Tibial artery (tissue), 4 donors: Measurements from ENCODE around the gene DPEP2NB.

Experiments used
- DNase-seq, 2 donors: peaks; one replicate each; pipeline ENCODE4 v3.0.0-alpha.2; 2019
- H3K27ac ChIP-seq, 2 donors: fragments of 200-600 bp; sonication (generic) in 1 of 2; 1 replicate in 1 of 2; 2 replicates in 1 of 2; pipeline ENCODE4 v1.5.1; 2018 to 2019; ENCODE audit warnings: mild to moderate bottlenecking in 1 of 2
- H3K27me3 ChIP-seq, 2 donors: fragments of 200-600 bp; sonication (generic) in 1 of 2; one replicate each; pipeline versions ENCODE4 v1.5.1 to v1.6.0; 2016 to 2019
- H3K36me3 ChIP-seq, 3 donors: fragments of 200-600 bp; sonication (generic) in 2 of 3; one replicate each; pipeline ENCODE4 v1.5.1; 2016 to 2019; ENCODE audit warnings: mild to moderate bottlenecking in 2 of 3
- H3K4me1 ChIP-seq, 4 donors: fragments of 200-600 bp; sonication (generic) in 2 of 4; 1 replicate in 3 of 4; 2 replicates in 1 of 4; pipeline ENCODE4 v1.5.1; 2016 to 2019
- H3K4me3 ChIP-seq, 2 donors: fragments of 200-600 bp; sonication (generic) in 1 of 2; 1 replicate in 1 of 2; 2 replicates in 1 of 2; pipeline ENCODE4 v1.5.1; 2018 to 2019; ENCODE audit warnings: mild to moderate bottlenecking in 2 of 2
- H3K9me3 ChIP-seq, 3 donors: fragments of 200-600 bp; sonication (generic) in 1 of 3; one replicate each; pipeline ENCODE4 v1.5.1; 2016 to 2019
- intact Hi-C: fragments of 100-400 bp; cut with DNase I; formaldehyde crosslinking; loops from one replicate; pipeline ENCODE4 v1.15.0; 2023; ENCODE audit warnings: low total_unique reads
- TF ChIP-seq, protein P1 (sequence below), 2 experiments: fragments of 200-600 bp in 1 of 2; fragments of 450-650 bp in 1 of 2; IDR thresholded peaks; one replicate each; pipeline ENCODE4 v1.5.1; 2017 to 2019; ENCODE audit warnings: antibody characterized with exemption in 2 of 2, mild to moderate bottlenecking in 1 of 2, moderate library complexity in 1 of 2

The DPEP2NB gene

DNA sequence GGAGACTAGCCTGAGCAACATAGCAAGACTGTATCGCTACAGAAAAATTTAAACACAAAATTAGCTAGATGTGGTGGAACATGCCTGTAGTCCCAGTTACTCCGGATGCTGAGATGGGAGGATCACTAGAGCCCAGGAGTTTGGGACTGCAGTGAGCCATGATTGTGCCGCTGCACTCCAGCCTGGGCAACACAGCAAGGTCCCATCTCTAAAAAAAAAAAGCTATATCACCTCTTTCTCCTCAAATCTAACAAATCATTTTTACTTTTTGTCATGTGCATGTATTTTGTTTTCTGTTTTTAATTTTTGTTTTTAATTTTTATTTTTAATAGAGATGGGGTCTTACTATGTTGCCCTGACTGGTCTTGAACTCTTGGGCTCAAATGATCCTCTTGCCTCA is 13.3 kb upstream of the DPEP2NB start:
- no peaks in the 10 kb centered on the region for H3K27me3 ChIP-seq
- no peak overlapping the region for H3K27ac ChIP-seq
- no peaks in the 10 kb centered on the region for H3K9me3 ChIP-seq
- no peak for DNase-seq
- H3K4me1 ChIP-seq = peaks cover 0 to 7% (median 2%) of the 10 kb centered on the region in 4 donors
- intact Hi-C loops = no loop called here
- peaks cover 0 to 37% (median 7%) of the 10 kb centered on the region in 3 donors for H3K36me3 ChIP-seq
- TF ChIP-seq, protein P1, sequence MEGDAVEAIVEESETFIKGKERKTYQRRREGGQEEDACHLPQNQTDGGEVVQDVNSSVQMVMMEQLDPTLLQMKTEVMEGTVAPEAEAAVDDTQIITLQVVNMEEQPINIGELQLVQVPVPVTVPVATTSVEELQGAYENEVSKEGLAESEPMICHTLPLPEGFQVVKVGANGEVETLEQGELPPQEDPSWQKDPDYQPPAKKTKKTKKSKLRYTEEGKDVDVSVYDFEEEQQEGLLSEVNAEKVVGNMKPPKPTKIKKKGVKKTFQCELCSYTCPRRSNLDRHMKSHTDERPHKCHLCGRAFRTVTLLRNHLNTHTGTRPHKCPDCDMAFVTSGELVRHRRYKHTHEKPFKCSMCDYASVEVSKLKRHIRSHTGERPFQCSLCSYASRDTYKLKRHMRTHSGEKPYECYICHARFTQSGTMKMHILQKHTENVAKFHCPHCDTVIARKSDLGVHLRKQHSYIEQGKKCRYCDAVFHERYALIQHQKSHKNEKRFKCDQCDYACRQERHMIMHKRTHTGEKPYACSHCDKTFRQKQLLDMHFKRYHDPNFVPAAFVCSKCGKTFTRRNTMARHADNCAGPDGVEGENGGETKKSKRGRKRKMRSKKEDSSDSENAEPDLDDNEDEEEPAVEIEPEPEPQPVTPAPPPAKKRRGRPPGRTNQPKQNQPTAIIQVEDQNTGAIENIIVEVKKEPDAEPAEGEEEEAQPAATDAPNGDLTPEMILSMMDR (IDR thresholded peaks at IDR 0.05) = no peak
- no peak overlapping the region for H3K4me3 ChIP-seq

DNA sequence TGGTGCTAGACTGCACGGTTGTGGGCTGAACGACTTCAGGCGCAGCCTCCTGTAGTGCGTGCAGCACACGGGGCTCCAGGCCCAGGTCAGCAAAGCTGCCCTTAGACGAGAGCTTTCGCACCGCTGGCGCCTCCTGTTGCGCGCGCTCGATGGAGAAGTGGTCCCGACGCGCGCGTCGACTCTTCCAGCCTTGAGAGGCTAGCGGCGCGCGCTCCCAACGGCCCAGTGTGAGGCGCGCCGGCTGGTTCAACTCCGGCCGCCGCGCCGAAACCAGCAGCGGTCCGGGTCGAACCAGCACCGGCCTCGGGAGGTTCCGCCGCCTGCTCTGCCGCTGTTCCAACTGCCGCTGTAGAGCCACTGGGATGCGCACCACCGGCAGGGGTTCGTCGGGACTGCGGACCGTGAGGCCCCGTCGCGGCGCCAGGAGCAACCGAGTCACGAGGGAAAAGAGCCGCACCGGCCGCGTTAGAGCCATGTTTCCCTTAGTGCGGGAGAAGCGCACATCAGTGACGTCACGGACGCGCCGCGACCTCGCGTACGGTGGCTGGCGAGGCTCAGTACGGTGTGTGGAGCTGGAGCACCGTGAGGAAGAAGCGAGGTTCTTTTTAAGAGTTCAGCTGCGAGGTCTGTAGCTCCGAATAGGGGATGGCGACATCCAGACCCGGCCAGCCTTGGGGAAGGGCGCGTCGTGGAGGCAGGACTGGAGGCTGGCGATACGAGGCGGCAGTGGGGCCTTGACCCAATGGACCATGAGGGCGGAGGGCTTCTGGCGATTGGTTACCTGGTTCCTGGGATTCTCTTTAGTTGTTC is 7.2 kb upstream of the DPEP2NB start, which contains the start of the genes DDX28 and DUS2:
Gene DDX28 (minus strand): TSS at position 505 of the 810 bp plus-strand sequence. CDS start 30 bp downstream, at position 475.
Gene DUS2 (plus strand): TSS at position 557 of the 810 bp plus-strand sequence. CDS start 14,740 bp downstream, outside the sequence.
- Histone ChIP-seq H3K27ac (peak within 1 kb of the TSS; percentile 79 to 84), H3K9me3 (no peaks in the 10 kb centered on the region), H3K36me3 (peaks cover 0 to 14% (median 3%) of the 10 kb centered on the region in 3 donors), H3K27me3 (no peaks in the 10 kb centered on the region), H3K4me3 (peak within 1 kb of the TSS; percentile 73 to 99), H3K4me1 (peaks cover 3 to 29% (median 19%) of the 10 kb centered on the region in 4 donors)
- TF ChIP-seq, protein P1 (IDR thresholded peaks at IDR 0.05) = peak in 1 of 2 experiments; percentile 12
- peak; percentile 89 to 94 for DNase-seq
- intact Hi-C loops = no loop called here

DNA sequence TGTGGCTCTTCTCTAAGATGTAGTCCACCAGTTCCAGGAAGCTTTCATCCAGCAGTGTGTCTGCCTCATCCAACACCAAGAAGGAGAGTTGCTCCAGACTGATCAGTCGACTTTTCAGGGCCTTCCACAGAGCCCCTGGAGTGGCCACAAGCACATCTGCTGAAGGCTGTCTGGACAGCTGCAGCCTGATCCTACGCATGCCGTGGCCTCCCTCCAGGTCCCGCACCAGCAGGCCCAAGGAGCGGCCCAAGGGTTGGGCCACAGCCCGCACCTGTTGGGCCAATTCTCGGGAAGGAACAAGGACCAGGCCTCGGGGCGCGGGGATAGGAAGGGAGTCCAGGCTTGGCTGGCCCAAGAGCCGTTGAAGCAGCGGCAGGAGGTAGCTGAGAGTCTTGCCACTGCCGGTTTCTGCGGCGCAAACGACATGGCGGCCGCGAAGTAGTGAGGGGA is 6.6 kb upstream of the DPEP2NB start:
- TF ChIP-seq, protein P1 (IDR thresholded peaks at IDR 0.05) = no peak
- Histone ChIP-seq H3K27me3 (no peaks in the 10 kb centered on the region), H3K4me1 (peaks cover 3 to 29% (median 19%) of the 10 kb centered on the region in 4 donors), H3K4me3 (peak overlapping the region; percentile 73 to 99), H3K27ac (peak overlapping the region; percentile 79 to 84), H3K9me3 (no peaks in the 10 kb centered on the region), H3K36me3 (peaks cover 0 to 8% (median 0%) of the 10 kb centered on the region in 3 donors)
- no peak for DNase-seq
- intact Hi-C loops = no loop called here

DNA sequence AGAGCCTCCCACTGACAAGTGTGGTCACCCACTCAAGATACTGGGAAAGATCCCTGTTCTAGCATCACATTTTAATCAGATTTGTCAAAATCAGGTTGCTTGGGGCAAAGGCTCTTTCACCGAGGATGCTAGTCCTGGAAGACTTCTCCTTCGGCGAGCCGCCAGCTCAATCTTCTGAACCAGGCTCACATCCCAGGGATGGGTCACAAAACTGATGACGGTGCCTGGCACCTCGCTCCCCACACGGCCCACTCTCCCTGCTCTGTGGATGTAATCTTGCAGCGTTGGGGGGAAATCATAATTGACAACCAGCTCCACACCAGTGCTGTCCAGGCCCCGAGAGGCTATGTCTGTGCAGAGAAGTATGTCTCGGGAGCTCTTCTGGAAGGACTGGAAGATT is 5.8 kb upstream of the DPEP2NB start:
- Histone ChIP-seq H3K9me3 (no peaks in the 10 kb centered on the region), H3K4me1 (peaks cover 3 to 29% (median 19%) of the 10 kb centered on the region in 4 donors), H3K4me3 (peak overlapping the region in 1 of 2 donors; percentile 99), H3K27ac (no peak overlapping the region), H3K36me3 (peaks cover 0 to 7% (median 0%) of the 10 kb centered on the region in 3 donors), H3K27me3 (no peaks in the 10 kb centered on the region)
- TF ChIP-seq, protein P1 (IDR thresholded peaks at IDR 0.05) = no peak
- intact Hi-C loops = no loop called here
- no peak for DNase-seq

DNA sequence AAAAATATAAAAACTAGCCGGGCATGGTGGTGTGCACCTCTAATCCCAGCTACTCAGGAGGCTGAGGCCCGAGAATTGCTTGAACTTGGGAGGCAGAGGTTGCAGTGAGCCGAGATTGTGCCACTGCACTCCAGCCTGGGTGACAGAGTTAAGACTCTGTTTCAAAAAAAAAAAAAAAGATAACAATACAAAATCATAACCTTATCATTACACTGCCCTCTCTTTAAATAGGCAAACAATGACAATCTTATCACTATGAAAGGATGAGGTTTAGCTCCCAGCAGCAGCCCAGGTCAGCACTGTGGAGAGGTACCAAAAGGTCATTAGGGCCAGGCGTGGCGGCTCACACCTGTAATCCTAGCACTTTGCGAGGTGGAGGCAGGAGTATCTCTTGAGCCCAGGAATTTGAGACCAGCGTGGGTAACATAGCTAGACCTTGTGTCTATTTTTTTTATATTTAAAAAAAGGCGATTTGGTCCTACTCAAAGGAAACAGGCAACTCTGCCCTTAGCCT is 3.5 kb upstream of the DPEP2NB start:
- Histone ChIP-seq H3K36me3 (peaks cover 0 to 7% (median 0%) of the 10 kb centered on the region in 3 donors), H3K9me3 (no peaks in the 10 kb centered on the region), H3K27ac (no peak overlapping the region), H3K4me1 (peaks cover 3 to 25% (median 19%) of the 10 kb centered on the region in 4 donors), H3K4me3 (no peak overlapping the region), H3K27me3 (no peaks in the 10 kb centered on the region)
- no peak for DNase-seq
- intact Hi-C loops = no loop called here
- TF ChIP-seq, protein P1 (IDR thresholded peaks at IDR 0.05) = no peak
